ENCODE results near the gene LIPC. TPM values are rescaled to one million over a fixed set of nuclear protein-coding genes. Genes with fewer than 3 reads are reported as not detected.

LIPC gene
- total and polyA plus RNA-seq, 2 of the 4 experiments (the other 2 are of a cell fraction) = 0.07 TPM; not detected in 1

- WGBS, 2 experiments (ENCODE audit: extremely low coverage in 2 of 2, insufficient read length in 1 of 2) = no CpG with 5 or more reads among the region's 3 CpGs
- no peak overlapping the region for H2BK20ac ChIP-seq (ENCODE audit: low read depth, low read length)
- in situ Hi-C loops (cut with MboI; ENCODE audit: low sequenced_read_pairs) = no loop called here
- no peak overlapping the region for H4K8ac ChIP-seq (ENCODE audit: low read depth in 2 of 2, low read length in 2 of 2)
- no peaks in the 10 kb centered on the region; the same call in 1 of the 2 replicates for H3K9me3 ChIP-seq (ENCODE audit: control insufficient read depth, insufficient read depth, low read length)
- no peak overlapping the region for H4K91ac ChIP-seq (ENCODE audit: insufficient read depth, low read depth, low read length)
- intact Hi-C loops (cut with micrococcal nuclease) = no loop called here
- no peak overlapping the region for H2AK9ac ChIP-seq (replicated peaks; ENCODE audit: low read depth, low read length, poor library complexity)
- no peak overlapping the region for H2BK15ac ChIP-seq (ENCODE audit: low read depth, low read length)
- BruUV-seq (replicated peaks) = no TSS peak
- no peak overlapping the region for H3K9ac ChIP-seq (ENCODE audit: low read depth, low read length)
- H3K14ac ChIP-seq (replicated peaks; ENCODE audit: low read depth, low read length) = no peak overlapping the region
- peaks cover 9% of the 10 kb centered on the region for H3K4me1 ChIP-seq (ENCODE audit: control insufficient read depth, insufficient read depth, low read length)
- H2AK5ac ChIP-seq (ENCODE audit: low read depth, low read length) = no peak overlapping the region
- peaks cover 6% of the 10 kb centered on the region; the same call in 1 of the 2 replicates for H3K27me3 ChIP-seq (ENCODE audit: control insufficient read depth, insufficient read depth, low read length)
- H4K5ac ChIP-seq (ENCODE audit: low read depth, low read length) = no peak overlapping the region
- TF ChIP-seq RCOR1 (IDR thresholded peaks at IDR 0.05; ENCODE audit: insufficient replicate concordance, low read length) (no peak), CEBPB (IDR thresholded peaks at IDR 0.05; ENCODE audit: low read depth, low read length) (no peak), RAD21 (IDR thresholded peaks at IDR 0.05; ENCODE audit: low read length) (no peak), MAZ (IDR thresholded peaks at IDR 0.05; ENCODE audit: borderline replicate concordance, low read depth, low read length) (no peak)
- no peaks in the 10 kb centered on the region for H3K79me1 ChIP-seq (ENCODE audit: low read depth in 1 of 2, low read length in 2 of 2)
- CTCF ChIA-PET = interaction anchor here (0.9 kb wide), 1 partner anchor 287 kb away, joined by 3 read pairs; no protein-coding TSS in a partner anchor
- H3K4me3 ChIP-seq (ENCODE audit: insufficient read depth, low read depth, low read length) = no peak overlapping the region
- H3K9me1 ChIP-seq (ENCODE audit: insufficient read depth, low read length) = peaks cover 13% of the 10 kb centered on the region
- H3K56ac ChIP-seq (ENCODE audit: extremely low read depth, insufficient read depth, low read length) = no peak overlapping the region
- H3K23ac ChIP-seq (ENCODE audit: low read depth, low read length) = no peak overlapping the region
- H3K27ac ChIP-seq (ENCODE audit: insufficient read depth, low read length) = no peak overlapping the region
- POLR2A ChIA-PET (ENCODE audit: unreplicated experiment) = no interaction called here
- no peak overlapping the region for H3K4ac ChIP-seq (ENCODE audit: low read depth, low read length)
- no peak overlapping the region for H2BK120ac ChIP-seq (ENCODE audit: low read depth, low read length)
- no peak overlapping the region for H3K18ac ChIP-seq (ENCODE audit: low read depth, low read length)
- H2AFZ ChIP-seq (replicated peaks; ENCODE audit: low read length, poor library complexity) = no peak overlapping the region
- no peaks in the 10 kb centered on the region for H3K36me3 ChIP-seq (ENCODE audit: control insufficient read depth, insufficient read depth, low read length)
- no peaks in the 10 kb centered on the region for H4K20me1 ChIP-seq (ENCODE audit: insufficient read depth, low read length)
- H2BK5ac ChIP-seq (ENCODE audit: low read depth, low read length, poor library complexity, severe bottlenecking) = no peak overlapping the region
- no peak for DNase-seq
- ATAC-seq (ENCODE audit: low read depth) = no peak
- H3K4me2 ChIP-seq (ENCODE audit: low read depth, low read length) = no peak overlapping the region
- dilution Hi-C loops (cut with HindIII; ENCODE audit: low sequenced_read_pairs, unreplicated experiment) = no loop called here
Measured at GRCh38 chr15:58556541-58556940, 124.8 kb downstream of the LIPC start.

Data from IMR-90 (cell line).